Endothelial cell (in vitro differentiated cells): Measurements from ENCODE around the gene PTPRN. TPM values are rescaled to one million over a fixed set of nuclear protein-coding genes. Genes with fewer than 3 reads are reported as not detected.
A peak's percentile ranks its signal among the peaks of the same experiment; 100 is the strongest.

Experiments
- DNase-seq: peaks from one replicate; pipeline ENCODE4 v3.0.0; 2021; ENCODE audit warnings: low spot score
- H3K27ac Mint-ChIP-seq: one replicate; pipeline ENCODE4 v1.8.0; 2021; ENCODE audit warnings: mixed read lengths, inconsistent platforms; ENCODE audit not compliant: unreplicated experiment
- H3K27me3 Mint-ChIP-seq: one replicate; pipeline ENCODE4 v1.8.0; 2021; ENCODE audit warnings: mild to moderate bottlenecking, moderate library complexity, mixed read lengths, inconsistent platforms; ENCODE audit not compliant: unreplicated experiment
- H3K36me3 Mint-ChIP-seq: one replicate; pipeline ENCODE4 v1.8.0; 2021; ENCODE audit warnings: mild to moderate bottlenecking, low read depth, mixed read lengths, inconsistent platforms; ENCODE audit not compliant: unreplicated experiment
- H3K4me1 Mint-ChIP-seq: one replicate; pipeline ENCODE4 v1.8.0; 2021; ENCODE audit warnings: mild to moderate bottlenecking, mixed read lengths, inconsistent platforms; ENCODE audit not compliant: unreplicated experiment
- H3K4me3 Mint-ChIP-seq: one replicate; pipeline ENCODE4 v1.8.0; 2021; ENCODE audit warnings: mild to moderate bottlenecking, mixed read lengths, inconsistent platforms; ENCODE audit not compliant: unreplicated experiment
- H3K9me3 Mint-ChIP-seq: one replicate; pipeline ENCODE4 v1.8.0; 2021; ENCODE audit warnings: mixed read lengths, inconsistent platforms; ENCODE audit not compliant: unreplicated experiment
- long read RNA-seq: library from polyadenylated mRNA; unstranded; transcript quantifications from one replicate; pipeline ENCODE4 v2.0.0, GENCODE V29; 2020; ENCODE audit not compliant: unreplicated experiment
- total RNA-seq: library from RNA; stranded (reverse); fragmentation: NEBNext Ultra II Directional; extraction: Animal tissue kit (Norgen Biotek cat#: 25700); gene quantifications from one replicate; pipeline ENCODE4 v1.2.1, GENCODE V29; 2021; ENCODE audit not compliant: unreplicated experiment
- TF ChIP-seq, protein P1 (sequence below): fragments of 200-600 bp; sonication (generic); IDR thresholded peaks from one replicate; pipeline ENCODE4 v1.5.0; 2021; ENCODE audit warnings: antibody characterized with exemption; ENCODE audit not compliant: unreplicated experiment

The PTPRN gene
- 1.1 TPM for total RNA-seq
- long read RNA-seq = 0 reads

DNA sequence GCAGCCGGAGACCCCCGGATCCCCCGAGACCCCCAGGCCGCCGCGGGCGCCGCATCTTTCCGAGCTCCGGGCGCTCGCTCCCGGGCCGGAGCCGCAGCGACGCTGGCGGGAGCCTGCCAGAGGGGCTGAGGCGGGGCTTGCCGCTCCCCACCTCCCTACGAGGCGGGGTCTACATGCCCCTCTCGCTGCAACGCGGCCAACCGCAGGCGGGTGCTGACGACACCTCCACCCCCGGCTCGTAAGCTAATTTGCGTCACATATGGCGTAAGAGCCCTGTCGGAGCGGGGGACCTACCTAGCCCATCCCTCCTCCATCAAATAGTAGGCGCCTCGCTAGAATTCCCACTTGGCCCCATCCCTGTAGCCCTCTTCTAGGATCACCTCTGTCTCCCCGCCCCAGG lies at the start of gene PTPRN:
Gene PTPRN, minus strand, starts transcription at position 124 of the 400 bp plus-strand sequence. Its CDS starts 69 bp downstream, at position 55.
- Mint-ChIP-seq H3K9me3 (no peaks in the 10 kb centered on the region), H3K4me1 (peaks cover 12% of the 10 kb centered on the region), H3K27me3 (peaks cover 8% of the 10 kb centered on the region), H3K27ac (no peak within 1 kb of the TSS), H3K36me3 (peaks cover 3% of the 10 kb centered on the region), H3K4me3 (peak within 1 kb of the TSS; percentile 57)
- DNase-seq = no peak
- TF ChIP-seq, protein P1, sequence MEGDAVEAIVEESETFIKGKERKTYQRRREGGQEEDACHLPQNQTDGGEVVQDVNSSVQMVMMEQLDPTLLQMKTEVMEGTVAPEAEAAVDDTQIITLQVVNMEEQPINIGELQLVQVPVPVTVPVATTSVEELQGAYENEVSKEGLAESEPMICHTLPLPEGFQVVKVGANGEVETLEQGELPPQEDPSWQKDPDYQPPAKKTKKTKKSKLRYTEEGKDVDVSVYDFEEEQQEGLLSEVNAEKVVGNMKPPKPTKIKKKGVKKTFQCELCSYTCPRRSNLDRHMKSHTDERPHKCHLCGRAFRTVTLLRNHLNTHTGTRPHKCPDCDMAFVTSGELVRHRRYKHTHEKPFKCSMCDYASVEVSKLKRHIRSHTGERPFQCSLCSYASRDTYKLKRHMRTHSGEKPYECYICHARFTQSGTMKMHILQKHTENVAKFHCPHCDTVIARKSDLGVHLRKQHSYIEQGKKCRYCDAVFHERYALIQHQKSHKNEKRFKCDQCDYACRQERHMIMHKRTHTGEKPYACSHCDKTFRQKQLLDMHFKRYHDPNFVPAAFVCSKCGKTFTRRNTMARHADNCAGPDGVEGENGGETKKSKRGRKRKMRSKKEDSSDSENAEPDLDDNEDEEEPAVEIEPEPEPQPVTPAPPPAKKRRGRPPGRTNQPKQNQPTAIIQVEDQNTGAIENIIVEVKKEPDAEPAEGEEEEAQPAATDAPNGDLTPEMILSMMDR = no peak

DNA sequence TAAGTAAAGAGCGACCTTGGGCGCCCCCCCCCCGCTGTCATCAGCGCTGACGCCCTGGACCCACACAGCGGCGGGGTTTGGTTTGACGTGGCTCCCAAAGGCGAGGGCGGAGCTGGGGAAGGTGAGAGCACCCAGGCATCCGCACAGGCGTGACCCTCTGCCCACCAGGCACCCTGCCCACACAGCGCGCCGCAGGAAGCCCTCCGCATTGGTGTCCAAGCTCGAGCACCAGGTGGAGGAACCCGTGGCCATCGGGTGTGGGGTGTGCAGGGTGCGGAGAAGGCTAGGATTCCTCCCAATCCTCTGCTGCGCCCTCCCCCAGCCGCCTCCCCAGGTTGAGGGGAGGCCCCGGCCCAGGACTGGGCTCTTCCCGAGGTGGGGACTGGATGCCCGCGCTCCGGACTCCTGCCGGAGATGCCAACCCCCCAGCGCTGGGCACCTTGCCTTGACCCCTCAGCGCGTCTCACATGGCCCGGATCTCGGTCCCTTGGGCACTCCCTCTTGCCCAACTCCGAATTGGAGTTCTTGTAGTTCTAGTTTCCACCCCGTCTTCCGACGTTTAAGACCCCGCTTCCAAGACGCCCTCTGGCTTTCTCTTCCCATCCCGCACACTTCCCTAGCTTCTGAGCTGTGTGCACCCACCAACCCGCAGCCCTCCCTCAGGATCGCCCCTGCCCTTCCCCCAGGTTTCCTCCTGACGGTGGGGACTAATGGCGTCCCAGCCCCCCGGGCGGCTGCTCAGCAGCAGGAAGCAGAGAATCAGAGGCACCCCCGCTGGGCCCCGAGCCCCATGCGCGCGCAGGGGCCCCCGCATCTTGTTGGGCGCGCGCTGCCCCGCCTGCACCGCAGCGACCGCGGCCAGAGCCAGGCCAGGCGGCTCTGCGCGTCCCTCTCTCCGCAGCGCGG lies 49.2 kb upstream of the PTPRN start:
- DNase-seq = no peak
- Mint-ChIP-seq H3K4me1 (no peaks in the 10 kb centered on the region), H3K27ac (no peak overlapping the region)

DNA sequence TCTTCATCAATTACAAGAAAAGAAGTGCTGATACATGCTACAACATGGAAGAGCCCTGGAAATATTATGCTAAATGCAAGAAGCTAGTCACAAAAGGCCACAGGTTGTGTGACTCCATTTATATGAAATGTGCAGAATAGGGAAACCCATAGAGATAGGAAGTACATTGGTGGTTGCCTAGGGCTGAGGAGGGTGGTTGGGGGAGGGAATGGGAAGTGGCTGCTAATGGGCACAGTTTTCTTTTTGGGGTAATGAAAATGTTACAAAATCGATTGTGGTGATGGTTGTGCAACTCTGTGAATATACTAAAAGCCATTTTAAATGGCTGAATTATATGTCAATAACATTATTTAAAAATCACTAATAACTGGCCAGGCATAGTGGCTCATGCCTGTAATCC lies 47.6 kb upstream of the PTPRN start:
- Mint-ChIP-seq H3K9me3 (no peaks in the 10 kb centered on the region), H3K27me3 (peaks cover 18% of the 10 kb centered on the region), H3K4me1 (no peaks in the 10 kb centered on the region), H3K4me3 (no peak overlapping the region), H3K27ac (no peak overlapping the region), H3K36me3 (no peaks in the 10 kb centered on the region)
- TF ChIP-seq, protein P1 = no peak
- DNase-seq = no peak

More for the DNA sequence above, 49.2 kb upstream of the PTPRN start:
- peak overlapping the region; percentile 44 for H3K4me3 Mint-ChIP-seq
- no peaks in the 10 kb centered on the region for H3K9me3 Mint-ChIP-seq
- H3K27me3 Mint-ChIP-seq = peaks cover 15% of the 10 kb centered on the region
- H3K36me3 Mint-ChIP-seq = no peaks in the 10 kb centered on the region
- TF ChIP-seq, protein P1 = no peak

DNA sequence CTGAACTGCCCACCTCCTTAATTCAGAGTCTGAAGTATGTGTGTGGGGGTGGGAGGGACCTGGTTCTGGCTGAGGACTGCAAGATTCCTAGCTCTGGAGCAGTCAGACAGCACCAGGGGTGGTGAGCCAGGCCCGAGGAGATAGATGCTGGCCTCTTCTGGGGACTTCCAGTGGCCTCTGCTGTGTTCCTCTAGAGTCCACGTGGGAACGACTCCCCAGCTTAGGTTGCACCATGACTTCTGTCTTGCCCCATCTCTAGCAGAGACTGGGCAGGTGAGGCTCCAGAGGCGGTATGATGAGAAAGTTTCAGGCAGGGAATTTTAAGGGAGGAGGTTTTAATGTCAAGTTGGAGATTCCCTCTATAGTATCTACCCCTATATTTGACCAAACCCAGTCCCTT lies 45.4 kb upstream of the PTPRN start:
- Mint-ChIP-seq H3K27ac (no peak overlapping the region), H3K9me3 (no peaks in the 10 kb centered on the region), H3K4me3 (no peak overlapping the region), H3K27me3 (peaks cover 13% of the 10 kb centered on the region), H3K36me3 (no peaks in the 10 kb centered on the region), H3K4me1 (no peaks in the 10 kb centered on the region)
- TF ChIP-seq, protein P1 = no peak
- no peak for DNase-seq

DNA sequence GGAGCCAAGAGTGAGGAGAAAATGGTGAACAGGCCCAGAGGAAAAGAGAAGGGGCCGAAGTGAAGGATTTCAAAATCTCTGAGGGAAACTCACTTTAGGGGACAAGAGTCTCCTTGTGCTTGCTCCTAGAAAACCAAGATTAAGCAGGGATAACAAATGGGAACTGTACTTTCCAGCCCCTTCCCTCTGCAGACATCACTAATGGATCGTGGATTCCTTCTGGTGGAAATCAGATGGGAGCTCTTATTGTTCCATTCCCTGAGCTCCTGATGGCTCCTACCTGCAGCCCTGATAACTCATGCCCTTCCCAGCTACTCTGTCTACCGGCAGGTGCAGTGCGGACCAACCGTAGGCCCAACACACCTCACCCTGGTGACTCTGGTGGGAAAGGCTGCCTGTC lies 43.9 kb upstream of the PTPRN start:
- Mint-ChIP-seq H3K36me3 (no peaks in the 10 kb centered on the region), H3K9me3 (no peaks in the 10 kb centered on the region), H3K4me1 (no peaks in the 10 kb centered on the region), H3K27ac (no peak overlapping the region), H3K4me3 (no peak overlapping the region), H3K27me3 (peaks cover 11% of the 10 kb centered on the region)
- TF ChIP-seq, protein P1 = no peak
- DNase-seq = no peak
